Esophagus (tissue), 2 donors: ENCODE results near the gene GYS2. TPM values are rescaled to one million over a fixed set of nuclear protein-coding genes. Genes with fewer than 3 reads are reported as not detected.
"Not testable (repeated sequence)": the region's sequence is repeated elsewhere in the genome, so short reads cannot be mapped to it uniquely, and the experiment has no call there.

ENCODE experiments used
- H3K27ac ChIP-seq, 2 donors: one replicate each; pipeline ENCODE4 v1.5.1; 2013; ENCODE audit warnings: low read depth in 2 of 2, mild to moderate bottlenecking in 2 of 2, inconsistent platforms in 1 of 2, low read length in 1 of 2, moderate library complexity in 1 of 2
- H3K27me3 ChIP-seq, 2 donors: one replicate each; pipeline ENCODE4 v1.6.1; 2013; ENCODE audit warnings: low read length in 2 of 2, control low read depth in 1 of 2, mild to moderate bottlenecking in 1 of 2; ENCODE audit not compliant: insufficient read depth in 2 of 2, control insufficient read depth in 1 of 2
- H3K36me3 ChIP-seq, 2 donors: one replicate each; pipeline ENCODE4 v1.6.1; 2013; ENCODE audit warnings: low read length in 1 of 2; ENCODE audit not compliant: control insufficient read depth in 2 of 2, insufficient read depth in 2 of 2
- H3K4me1 ChIP-seq, 2 donors: one replicate each; pipeline ENCODE4 v1.6.1; 2013; ENCODE audit warnings: low read length in 1 of 2; ENCODE audit not compliant: control insufficient read depth in 2 of 2, insufficient read depth in 2 of 2
- H3K4me3 ChIP-seq, 2 donors: one replicate each; pipeline ENCODE4 v1.5.1; 2013; ENCODE audit warnings: low read length in 2 of 2, mild to moderate bottlenecking in 2 of 2, low read depth in 1 of 2, moderate library complexity in 1 of 2
- H3K9me3 ChIP-seq, 2 donors: one replicate each; pipeline ENCODE4 v1.6.1; 2013; ENCODE audit warnings: mild to moderate bottlenecking in 2 of 2, low read depth in 1 of 2, low read length in 1 of 2, moderate library complexity in 1 of 2; ENCODE audit not compliant: control insufficient read depth in 2 of 2, insufficient read depth in 1 of 2
- WGBS, 2 donors: extraction: QIAGEN DNeasy Blood & Tissue Kit; methylation state at CpG; one replicate each; pipeline ENCODE4 v1.1.7; 2013; 5-methylcytosine and 5-hydroxymethylcytosine counted together
- polyA plus RNA-seq, 2 donors: library from polyadenylated mRNA; stranded (reverse); fragments of 200-250 nt; gene quantifications; one replicate each; pipeline ENCODE4 v1.2.3, GENCODE V29; 2013
- donor health status: healthy with polysubstance abuse.
- donor health status: Bipolar disorder and iron deficiency.

The GYS2 gene
- polyA plus RNA-seq, 2 donors: 4.7 to 12.2 TPM

- H3K4me1 ChIP-seq: no peaks in the 10 kb centered on the region
- H3K9me3 ChIP-seq: no peaks in the 10 kb centered on the region
- no peak overlapping the region for H3K4me3 ChIP-seq
- no peaks in the 10 kb centered on the region for H3K27me3 ChIP-seq
- H3K27ac ChIP-seq: no peak overlapping the region
- H3K36me3 ChIP-seq: no peaks in the 10 kb centered on the region
Observed at GRCh38 chr12:21608196-21608595, 3.5 kb upstream of the GYS2 start.

- WGBS, 2 donors: 64 to 71% methylated on average over 2 of the region's 2 CpGs
- Histone ChIP-seq H3K27me3 (no peaks in the 10 kb centered on the region), H3K4me1 (no peaks in the 10 kb centered on the region), H3K36me3 (no peaks in the 10 kb centered on the region), H3K9me3 (no peaks in the 10 kb centered on the region), H3K27ac (no peak overlapping the region), H3K4me3 (no peak overlapping the region)
Observed at GRCh38 chr12:21607701-21608100, 3.1 kb upstream of the GYS2 start.

- no peaks in the 10 kb centered on the region for H3K4me1 ChIP-seq
Observed at GRCh38 chr12:21606175-21606574, 1.5 kb upstream of the GYS2 start.

GRCh38 chr12:21602774-21603173, 1.9 kb downstream of the GYS2 start:
- H3K27ac ChIP-seq: no peak overlapping the region
- no peaks in the 10 kb centered on the region for H3K9me3 ChIP-seq
- peak overlapping the region in 1 of 2 donors; percentile 29 for H3K4me3 ChIP-seq
- no peaks in the 10 kb centered on the region for H3K36me3 ChIP-seq
- H3K4me1 ChIP-seq: no peaks in the 10 kb centered on the region
- H3K27me3 ChIP-seq: no peaks in the 10 kb centered on the region
- WGBS, 2 donors: 61 to 68% methylated on average over 2 of the region's 2 CpGs

More at GRCh38 chr12:21606175-21606574, 1.5 kb upstream of the GYS2 start:
- Histone ChIP-seq H3K36me3 (no peaks in the 10 kb centered on the region), H3K4me3 (no peak overlapping the region), H3K27ac (no peak overlapping the region), H3K9me3 (no peaks in the 10 kb centered on the region), H3K27me3 (no peaks in the 10 kb centered on the region)
- 46 to 49% methylated on average over 1 of the region's 1 CpG for WGBS, 2 donors

GRCh38 chr12:21600196-21600595, 4.5 kb downstream of the GYS2 start:
- 61 to 62% methylated on average over 5 of the region's 5 CpGs for WGBS, 2 donors
- Histone ChIP-seq H3K4me3 (no peak overlapping the region), H3K27ac (no peak overlapping the region), H3K4me1 (no peaks in the 10 kb centered on the region), H3K27me3 (no peaks in the 10 kb centered on the region), H3K9me3 (no peaks in the 10 kb centered on the region), H3K36me3 (no peaks in the 10 kb centered on the region)

- no peaks in the 10 kb centered on the region for H3K9me3 ChIP-seq
- H3K27ac ChIP-seq: no peak overlapping the region
- no peaks in the 10 kb centered on the region for H3K27me3 ChIP-seq
- 71 to 85% methylated on average over 3 of the region's 3 CpGs for WGBS, 2 donors
- H3K36me3 ChIP-seq: no peaks in the 10 kb centered on the region
- no peaks in the 10 kb centered on the region for H3K4me1 ChIP-seq
- no peak overlapping the region for H3K4me3 ChIP-seq
Observed at GRCh38 chr12:21599143-21599999, 5.3 kb downstream of the GYS2 start.

GRCh38 chr12:21598651-21599050, 6.0 kb downstream of the GYS2 start:
- H3K36me3 ChIP-seq: no peaks in the 10 kb centered on the region
- H3K9me3 ChIP-seq: no peaks in the 10 kb centered on the region
- 74 to 86% methylated on average over 4 of the region's 4 CpGs for WGBS, 2 donors
- no peaks in the 10 kb centered on the region for H3K4me1 ChIP-seq
- no peak overlapping the region for H3K27ac ChIP-seq
- H3K27me3 ChIP-seq: no peaks in the 10 kb centered on the region
- H3K4me3 ChIP-seq: no peak overlapping the region

- H3K4me3 ChIP-seq, H3K9me3 ChIP-seq, H3K27me3 ChIP-seq, H3K4me1 ChIP-seq, H3K36me3 ChIP-seq, H3K27ac ChIP-seq: not testable (repeated sequence)
Observed at GRCh38 chr12:21595356-21595755, 9.3 kb downstream of the GYS2 start.

GRCh38 chr12:21585485-21585884, 19.2 kb downstream of the GYS2 start:
- H3K27ac ChIP-seq: no peak overlapping the region
- no peaks in the 10 kb centered on the region for H3K27me3 ChIP-seq
- whole genome bisulfite sequencing, 2 donors: 70 to 73% methylated on average over 3 of the region's 3 CpGs
- H3K4me1 ChIP-seq: no peaks in the 10 kb centered on the region
- H3K4me3 ChIP-seq: no peak overlapping the region
- H3K9me3 ChIP-seq: peaks cover 0 to 5% of the 10 kb centered on the region in 2 donors
- no peaks in the 10 kb centered on the region for H3K36me3 ChIP-seq
